ENCODE measurements around the gene TRABD2B.

TRABD2B gene

DNA sequence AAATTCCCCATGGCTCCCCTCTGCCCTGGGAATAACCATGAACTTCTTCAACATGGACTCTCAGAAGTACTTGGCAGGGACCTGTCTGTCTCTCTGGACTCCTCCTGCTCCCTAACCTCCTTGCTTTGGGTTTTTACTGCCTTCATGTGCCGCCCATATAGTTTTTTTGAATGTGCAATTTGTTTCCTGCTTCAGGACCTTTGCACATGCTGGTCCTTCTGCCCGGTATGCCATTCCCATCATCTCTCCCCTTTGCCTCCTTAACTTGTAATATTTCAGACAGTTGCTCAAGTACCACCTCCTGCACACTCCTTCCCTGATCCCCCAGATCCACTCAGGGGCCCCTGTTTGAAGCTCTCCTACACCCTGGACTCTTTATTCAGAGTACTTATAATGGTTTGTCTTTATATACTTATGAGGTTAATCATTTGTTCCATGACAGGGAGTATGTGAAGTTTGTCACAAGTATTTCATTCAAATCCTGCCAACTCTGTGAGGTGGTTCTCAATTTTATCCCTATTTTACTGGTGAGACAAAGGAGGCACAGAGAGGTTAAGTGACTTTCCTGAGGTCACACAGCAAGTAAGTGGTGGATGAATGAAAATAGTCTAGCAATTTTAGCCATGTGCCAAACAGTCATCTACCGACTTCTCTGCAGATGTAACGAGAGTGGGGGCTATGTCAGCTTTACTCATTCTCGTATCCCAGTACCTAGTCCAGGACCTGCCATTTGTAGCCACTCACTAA lies 180.7 kb downstream of the TRABD2B start:
- no peak for DNase-seq (ENCODE audit: insufficient read length, low spot score)
- no peak for FAIRE-seq
- TF ChIP-seq, protein P1, sequence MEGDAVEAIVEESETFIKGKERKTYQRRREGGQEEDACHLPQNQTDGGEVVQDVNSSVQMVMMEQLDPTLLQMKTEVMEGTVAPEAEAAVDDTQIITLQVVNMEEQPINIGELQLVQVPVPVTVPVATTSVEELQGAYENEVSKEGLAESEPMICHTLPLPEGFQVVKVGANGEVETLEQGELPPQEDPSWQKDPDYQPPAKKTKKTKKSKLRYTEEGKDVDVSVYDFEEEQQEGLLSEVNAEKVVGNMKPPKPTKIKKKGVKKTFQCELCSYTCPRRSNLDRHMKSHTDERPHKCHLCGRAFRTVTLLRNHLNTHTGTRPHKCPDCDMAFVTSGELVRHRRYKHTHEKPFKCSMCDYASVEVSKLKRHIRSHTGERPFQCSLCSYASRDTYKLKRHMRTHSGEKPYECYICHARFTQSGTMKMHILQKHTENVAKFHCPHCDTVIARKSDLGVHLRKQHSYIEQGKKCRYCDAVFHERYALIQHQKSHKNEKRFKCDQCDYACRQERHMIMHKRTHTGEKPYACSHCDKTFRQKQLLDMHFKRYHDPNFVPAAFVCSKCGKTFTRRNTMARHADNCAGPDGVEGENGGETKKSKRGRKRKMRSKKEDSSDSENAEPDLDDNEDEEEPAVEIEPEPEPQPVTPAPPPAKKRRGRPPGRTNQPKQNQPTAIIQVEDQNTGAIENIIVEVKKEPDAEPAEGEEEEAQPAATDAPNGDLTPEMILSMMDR (IDR thresholded peaks at IDR 0.05; ENCODE audit: insufficient read depth, missing control alignments), result no peak

DNA sequence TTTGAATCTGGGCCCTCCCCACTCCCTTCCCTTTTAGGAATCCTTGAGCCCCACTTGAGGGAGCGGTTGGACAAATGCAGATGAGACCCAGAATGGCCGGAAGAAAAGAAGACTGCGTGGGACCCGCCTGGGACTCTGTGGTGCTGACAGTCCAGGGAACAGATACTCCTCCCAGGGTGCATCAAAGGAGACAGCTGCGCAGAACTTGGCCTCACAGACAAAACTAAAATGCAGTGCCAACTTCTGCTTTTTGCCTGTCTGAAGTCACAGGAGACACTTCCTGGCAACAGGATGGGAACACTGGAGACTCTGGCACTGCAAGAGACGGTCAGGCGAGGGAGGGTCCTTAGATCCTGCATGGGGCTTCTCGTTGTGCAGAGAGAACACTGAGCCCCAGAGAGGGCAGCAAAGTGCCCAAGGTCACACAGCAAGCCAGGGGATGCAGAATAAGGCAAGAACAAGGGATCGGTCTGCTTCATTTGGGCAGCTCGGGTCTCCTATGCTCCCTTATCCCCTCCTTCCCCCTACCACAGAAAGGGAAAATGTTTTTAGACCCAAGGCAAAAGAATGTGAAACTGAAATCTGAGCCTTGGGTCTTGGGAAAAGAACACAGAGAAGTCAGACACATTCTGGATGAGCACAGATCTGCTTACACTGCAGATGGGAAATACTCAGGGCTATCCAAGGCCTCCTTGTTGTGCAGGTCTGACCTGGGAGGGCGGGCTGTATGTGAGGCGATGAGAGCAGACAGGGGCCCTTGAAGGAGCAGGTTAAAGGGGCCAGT lies 182.4 kb downstream of the TRABD2B start:
- FAIRE-seq, result no peak
- TF ChIP-seq, protein P1 (IDR thresholded peaks at IDR 0.05; ENCODE audit: insufficient read depth, missing control alignments), result no peak
- DNase-seq (ENCODE audit: insufficient read length, low spot score), result no peak

DNA sequence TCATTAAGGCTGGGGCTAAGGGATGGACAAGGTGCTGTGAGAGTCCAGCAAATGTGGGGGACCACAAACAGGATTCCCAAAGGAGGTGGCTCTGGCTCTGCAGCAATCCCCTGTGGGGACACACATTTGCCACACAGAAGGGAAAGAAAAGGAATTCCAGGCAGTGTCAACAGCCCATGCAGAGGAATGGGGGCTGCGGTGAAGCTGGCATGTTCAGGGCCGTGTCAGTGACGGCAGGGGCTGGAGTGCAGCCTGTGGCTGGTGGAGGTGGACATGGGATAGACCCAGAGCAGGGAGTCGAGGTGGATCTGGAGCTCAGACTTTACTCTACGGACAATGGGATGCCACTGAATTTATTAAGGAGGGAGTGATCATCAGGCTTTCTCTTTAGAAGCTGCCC lies 183.2 kb downstream of the TRABD2B start:
- TF ChIP-seq, protein P1 (IDR thresholded peaks at IDR 0.05; ENCODE audit: insufficient read depth, missing control alignments), result no peak
- no peak for FAIRE-seq
- DNase-seq (ENCODE audit: insufficient read length, low spot score), result no peak

DNA sequence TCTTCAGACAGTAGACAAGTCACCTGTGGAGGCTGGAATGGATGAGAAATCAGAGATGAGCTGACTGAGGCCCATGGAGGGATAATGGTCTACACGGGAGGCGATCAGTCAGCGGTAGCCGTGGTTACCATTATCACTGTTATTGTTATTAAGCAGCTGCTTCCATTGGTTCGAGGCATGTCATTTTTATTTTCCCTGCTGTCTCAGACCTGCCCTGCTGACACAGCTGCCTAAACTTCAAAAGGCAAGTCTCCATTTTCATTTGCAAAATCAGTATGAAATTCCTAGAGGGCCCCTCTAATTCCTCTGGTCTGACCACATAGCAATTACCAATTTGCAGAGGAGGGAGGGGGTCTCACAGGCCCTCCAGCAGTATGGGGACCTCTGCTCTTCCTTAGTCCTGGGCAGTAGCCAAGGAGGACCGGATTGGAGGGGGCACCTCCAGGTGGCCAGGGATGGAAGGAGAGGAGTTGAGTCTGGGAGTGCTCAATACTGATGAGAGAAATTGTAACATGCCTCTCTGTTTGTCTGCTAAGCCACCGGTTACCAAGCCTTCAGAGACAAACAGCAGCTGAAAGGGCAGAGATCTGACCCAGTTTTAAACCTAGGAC lies 184.2 kb downstream of the TRABD2B start:
- TF ChIP-seq, protein P1 (IDR thresholded peaks at IDR 0.05; ENCODE audit: insufficient read depth, missing control alignments), result no peak
- DNase-seq (ENCODE audit: insufficient read length, low spot score) (no peak), FAIRE-seq (no peak)

DNA sequence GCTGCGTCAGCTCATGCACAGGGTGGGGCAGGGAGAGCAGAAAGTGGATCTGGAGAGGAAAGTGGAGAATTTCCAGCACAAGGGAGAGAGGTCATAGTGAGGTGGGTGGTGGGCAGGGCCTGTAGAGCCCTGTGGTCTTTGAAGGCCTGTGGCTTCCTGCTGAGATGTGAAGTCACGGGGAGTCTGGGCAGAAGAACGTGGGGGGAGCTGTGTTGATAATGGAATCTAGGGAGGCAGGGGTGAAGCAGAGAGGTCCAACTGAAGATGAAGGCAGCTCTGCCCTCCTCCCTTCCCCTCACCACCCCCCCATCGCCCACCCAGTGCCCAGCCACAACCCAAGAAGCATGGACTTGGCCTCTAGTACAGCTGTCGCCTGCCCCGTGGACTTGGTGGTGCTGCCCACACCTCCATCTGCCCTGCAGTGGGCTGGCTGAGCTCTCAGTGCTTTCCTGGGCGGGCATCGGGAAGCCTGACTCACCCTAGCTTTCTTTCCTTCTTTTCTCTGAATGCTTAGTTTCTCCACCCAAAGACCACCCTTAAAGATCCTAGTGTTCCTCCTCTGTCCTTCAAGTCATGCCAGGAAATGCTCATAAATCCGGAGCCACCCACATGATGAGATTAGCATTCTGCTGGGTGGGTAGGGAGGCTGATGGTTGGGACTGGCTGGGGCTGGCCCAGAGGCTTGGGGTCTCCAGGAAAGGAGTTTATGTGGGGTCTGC lies 186.1 kb downstream of the TRABD2B start:
- TF ChIP-seq, protein P1 (IDR thresholded peaks at IDR 0.05; ENCODE audit: insufficient read depth, missing control alignments), result no peak
- DNase-seq (ENCODE audit: insufficient read length, low spot score) (no peak), FAIRE-seq (no peak)

DNA sequence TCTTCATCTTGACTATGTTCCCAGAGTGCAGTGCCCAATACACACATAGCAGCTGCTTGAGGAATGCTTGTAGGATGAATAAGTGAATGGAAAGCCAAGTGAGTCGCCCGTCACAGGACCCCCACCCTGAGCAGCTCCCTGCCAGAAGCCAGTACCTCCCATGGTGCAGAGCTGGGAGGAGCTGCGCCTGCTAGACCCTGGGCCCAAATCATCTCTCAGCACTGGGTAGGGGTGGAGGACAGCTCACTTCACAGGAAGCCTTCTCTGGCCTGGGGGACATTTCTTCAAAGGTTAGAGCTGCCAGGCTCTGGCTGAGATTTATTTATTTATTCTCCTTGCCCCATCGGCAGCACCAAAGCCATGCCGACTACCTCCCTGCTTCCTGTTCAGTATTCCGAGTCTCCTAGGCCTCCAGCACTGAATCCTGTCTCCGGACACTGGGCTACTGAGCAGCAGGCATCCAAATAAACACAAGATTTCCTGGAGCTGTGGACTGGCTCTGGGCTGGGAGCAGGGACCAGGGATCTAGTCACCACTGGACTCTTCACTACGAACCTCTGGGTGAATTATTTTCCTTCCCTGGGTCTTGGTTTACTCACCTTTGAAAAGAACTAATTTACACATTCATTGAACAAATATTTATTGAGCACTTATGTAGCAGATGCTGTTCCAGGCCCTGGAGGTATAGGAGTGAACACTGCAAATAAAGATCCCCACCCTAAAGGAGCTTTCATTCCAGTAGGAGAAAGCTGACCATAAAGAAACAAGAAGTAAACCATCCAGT lies 187.7 kb downstream of the TRABD2B start:
- FAIRE-seq (no peak), DNase-seq (ENCODE audit: insufficient read length, low spot score) (no peak)
- TF ChIP-seq, protein P1 (IDR thresholded peaks at IDR 0.05; ENCODE audit: insufficient read depth, missing control alignments), result no peak

All from D721Med (cell line).